Cardiac septum (tissue), 1 donor: ENCODE measurements around the gene BSPRY. TPM values are rescaled to one million over a fixed set of nuclear protein-coding genes. Genes with fewer than 3 reads are reported as not detected.
A peak's percentile ranks its signal among the peaks of the same experiment; 100 is the strongest.

ENCODE experiments used
- DNase-seq: peaks from one replicate; pipeline ENCODE4 v3.0.0-alpha.2; 2020; ENCODE audit warnings: low spot score
- intact Hi-C: fragments of 100-400 bp; cut with DNase I; formaldehyde crosslinking; loops from one replicate; pipeline ENCODE4 v1.14.0; 2022
- total RNA-seq: library from RNA; stranded (reverse); fragmentation: NEBNext Ultra II Directional; extraction: Animal tissue kit (Norgen Biotek cat#: 25700); gene quantifications from one replicate; pipeline ENCODE4 v1.2.1, GENCODE V29; 2021
- donor health status: DM: no; HTN: no; CAD: no.

The BSPRY gene
- total RNA-seq, 1 donor from 2014 or later: 1.7 TPM

- intact Hi-C loops: no loop called here
- DNase-seq: no peak
Observed at GRCh38 chr9:113337714-113338113, 11.6 kb upstream of the BSPRY start.

- intact Hi-C loops: loop anchor here (2.0 to 5.0 kb wide), 3 partner anchors 61 to 252 kb away; partner anchors contain the start of genes ALAD, CDC26 and PRPF4
- DNase-seq: peak; percentile 96
Observed at GRCh38 chr9:113340011-113340699, 9.2 kb upstream of the BSPRY start, which contains the start of gene WDR31. TSS of gene WDR31 (minus strand) at chr9:113340275. CDS start at chr9:113332022, 8,253 bp downstream.

- intact Hi-C loops: loop anchor here (2.0 to 5.0 kb wide), 3 partner anchors 59 to 250 kb away; partner anchors contain the start of genes ALAD, CDC26 and PRPF4
Observed at GRCh38 chr9:113341712-113342410, 7.5 kb upstream of the BSPRY start.

GRCh38 chr9:113343732-113344231 lies 5.6 kb upstream of the BSPRY start:
- DNase-seq: peak; percentile 90
- intact Hi-C loops: loop anchor here (5.0 kb wide), 1 partner anchor 249 kb away; no protein-coding TSS in a partner anchor

More at GRCh38 chr9:113341712-113342410, 7.5 kb upstream of the BSPRY start:
- no peak for DNase-seq

- intact Hi-C loops: no loop called here
- no peak for DNase-seq
Observed at GRCh38 chr9:113345190-113345589, 4.2 kb upstream of the BSPRY start.

- no peak for DNase-seq
- intact Hi-C loops: no loop called here
Observed at GRCh38 chr9:113345671-113346070, 3.7 kb upstream of the BSPRY start.

GRCh38 chr9:113348437-113348836 lies 904 bp upstream of the BSPRY start:
- intact Hi-C loops: no loop called here
- DNase-seq: no peak

- intact Hi-C loops: no loop called here
- DNase-seq: no peak
Observed at GRCh38 chr9:113349066-113349444, 286 bp upstream of the BSPRY start.

GRCh38 chr9:113350107-113350661 lies 843 bp downstream of the BSPRY start:
- DNase-seq: no peak
- intact Hi-C loops: no loop called here

GRCh38 chr9:113350937-113351336 lies 1.6 kb downstream of the BSPRY start:
- no peak for DNase-seq
- intact Hi-C loops: no loop called here

GRCh38 chr9:113352006-113352405 lies 2.7 kb downstream of the BSPRY start:
- no peak for DNase-seq
- intact Hi-C loops: no loop called here

GRCh38 chr9:113352411-113352810 lies 3.1 kb downstream of the BSPRY start:
- DNase-seq: no peak
- intact Hi-C loops: no loop called here

GRCh38 chr9:113355040-113355596 lies 5.8 kb downstream of the BSPRY start:
- no peak for DNase-seq
- intact Hi-C loops: no loop called here

GRCh38 chr9:113356686-113357292 lies 7.4 kb downstream of the BSPRY start:
- no peak for DNase-seq
- intact Hi-C loops: no loop called here

- DNase-seq: no peak
- intact Hi-C loops: no loop called here
Observed at GRCh38 chr9:113359385-113359784, 10.0 kb downstream of the BSPRY start.

GRCh38 chr9:113360242-113360842 lies 11.0 kb downstream of the BSPRY start:
- DNase-seq: peak; percentile 56
- intact Hi-C loops: no loop called here

GRCh38 chr9:113361304-113362018 lies 12.1 kb downstream of the BSPRY start:
- intact Hi-C loops: no loop called here

GRCh38 chr9:113363336-113363735 lies 14.0 kb downstream of the BSPRY start:
- intact Hi-C loops: no loop called here
- no peak for DNase-seq

More at GRCh38 chr9:113361304-113362018, 12.1 kb downstream of the BSPRY start:
- DNase-seq: peak; percentile 14

- intact Hi-C loops: no loop called here
- DNase-seq: no peak
Observed at GRCh38 chr9:113364951-113365350, 15.6 kb downstream of the BSPRY start.
